ENCODE measurements around the gene PCSK5.

DNA sequence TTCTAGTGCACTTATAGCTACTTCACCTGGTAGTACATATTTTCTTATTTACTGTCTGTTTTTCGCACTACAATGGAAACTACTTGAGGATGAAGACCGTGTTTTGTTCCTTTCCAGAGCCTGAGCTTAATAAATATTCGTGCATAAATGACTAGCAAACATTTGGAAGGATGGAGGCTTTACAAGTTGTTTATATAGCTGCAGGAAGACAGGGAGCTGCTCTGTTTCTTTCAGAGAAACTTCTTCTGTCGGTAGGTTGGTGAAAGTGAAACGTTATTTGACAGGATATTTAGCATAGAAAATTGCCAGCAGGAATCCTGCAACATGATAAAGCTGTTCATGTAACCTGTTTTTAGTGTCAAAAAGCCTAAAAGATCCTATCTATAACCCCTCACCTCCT, 210.6 kb downstream of the PCSK5 start:
- TF ChIP-seq CTCF (IDR thresholded peaks at IDR 0.05; ENCODE audit: poor library complexity, severe bottlenecking) = no peak
- TF ChIP-seq EZH2 (IDR thresholded peaks at IDR 0.05; ENCODE audit: borderline replicate concordance, insufficient read depth, low read length, poor library complexity, severe bottlenecking) = no peak
- TF ChIP-seq TAF1 (IDR thresholded peaks at IDR 0.05; ENCODE audit: low read depth) = no peak
- no peak for TF ChIP-seq RAD21 (conservative IDR thresholded peaks at IDR 0.05)
- TF ChIP-seq MXI1 (conservative IDR thresholded peaks at IDR 0.05; ENCODE audit: poor library complexity, severe bottlenecking) = no peak
- TF ChIP-seq EP300 (conservative IDR thresholded peaks at IDR 0.05; ENCODE audit: poor library complexity, severe bottlenecking) = no peak

Measured in neural cell (in vitro differentiated cells).